HG03442 (cell line): ENCODE results near the gene PCSK4.
A peak's percentile ranks its signal among the peaks of the same experiment; 100 is the strongest.
"Not testable (repeated sequence)": the region's sequence is repeated elsewhere in the genome, so short reads cannot be mapped to it uniquely, and the experiment has no call there.

Experiments used
- ATAC-seq: cut with Tn5 transposase; IDR thresholded peaks from one replicate; pipeline ENCODE4 v1.9.1; 2021; ENCODE audit warnings: mild to moderate bottlenecking, moderate library complexity; ENCODE audit not compliant: unreplicated experiment

PCSK4 gene

DNA sequence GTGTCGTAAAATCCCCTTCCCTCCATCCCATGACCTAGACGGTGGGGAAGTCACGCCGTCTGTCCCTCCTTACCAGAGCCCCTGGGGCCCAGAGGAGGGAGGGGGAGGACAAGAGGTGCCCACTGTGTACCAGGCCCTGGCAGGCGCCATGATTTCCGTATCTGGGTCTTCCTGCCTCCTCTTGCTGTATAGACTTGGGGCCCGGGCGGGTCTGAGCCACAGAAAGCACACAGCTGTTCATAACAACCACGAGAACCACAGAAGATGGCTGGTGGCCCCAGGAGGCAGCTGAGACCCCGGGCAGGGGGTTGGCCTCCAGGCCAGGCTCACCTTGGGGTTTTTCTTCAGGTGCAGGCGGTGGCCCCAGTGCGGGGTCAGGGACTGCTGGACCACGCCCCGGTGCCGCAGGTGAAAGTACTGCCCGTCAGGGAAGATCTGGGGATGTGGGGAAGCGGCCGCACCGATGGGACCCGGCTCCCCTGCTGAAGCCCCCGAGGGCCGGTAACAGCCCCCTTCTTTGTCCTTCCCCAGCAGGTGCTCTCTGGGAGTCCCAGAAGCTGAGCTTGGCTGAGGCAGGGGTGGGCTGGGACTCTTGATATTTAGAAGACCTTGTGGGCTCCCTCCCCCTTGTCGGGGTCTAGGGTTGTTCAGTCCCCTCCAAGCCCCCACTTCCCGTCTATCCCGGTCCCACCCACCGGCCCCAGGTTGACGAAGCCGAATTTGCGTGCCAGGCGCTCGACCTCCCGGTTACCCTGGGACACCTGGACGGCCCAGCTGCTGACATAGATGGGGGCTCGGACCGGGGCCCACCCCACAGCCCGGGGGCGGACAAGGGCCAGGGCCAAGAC, 463 bp downstream of the PCSK4 start:
- no peak for ATAC-seq

GRCh38 chr19:1488282-1488601, 1.9 kb downstream of the PCSK4 start:
- ATAC-seq: no peak

DNA sequence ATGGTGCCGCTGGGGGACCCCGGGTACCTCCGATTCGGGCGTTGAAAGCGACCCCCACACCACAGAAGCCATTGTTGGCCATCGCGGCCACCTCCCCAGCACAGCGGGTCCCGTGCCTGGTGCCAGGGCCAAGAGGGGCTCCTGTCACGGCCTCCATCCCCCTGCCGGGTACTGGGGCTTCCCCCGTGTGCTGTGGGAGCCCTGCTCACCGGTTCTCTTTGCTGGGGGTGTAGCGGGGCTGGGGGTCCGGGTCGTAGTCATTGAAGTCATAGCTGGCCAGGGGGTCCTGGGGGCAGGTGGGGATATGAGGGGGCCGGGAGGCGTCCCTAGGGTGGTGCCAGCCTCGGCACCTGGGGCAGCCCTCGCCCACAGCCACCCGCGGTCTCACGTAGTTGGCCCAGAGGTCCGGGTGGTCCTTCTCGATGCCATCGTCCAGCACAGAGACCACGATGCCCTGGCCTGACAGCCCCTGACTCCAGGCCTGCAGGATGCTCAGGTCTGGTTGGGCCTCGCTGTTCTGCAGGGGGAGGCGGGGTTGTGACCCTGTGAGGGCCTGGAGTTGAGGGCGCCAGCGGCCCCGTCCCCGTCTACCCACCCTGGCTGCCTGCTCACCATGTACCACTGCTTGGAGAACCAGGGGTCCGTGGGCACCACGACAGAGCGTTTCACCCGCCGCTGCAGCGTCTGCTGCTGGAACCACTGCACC, 2.4 kb downstream of the PCSK4 start:
- no peak for ATAC-seq

DNA sequence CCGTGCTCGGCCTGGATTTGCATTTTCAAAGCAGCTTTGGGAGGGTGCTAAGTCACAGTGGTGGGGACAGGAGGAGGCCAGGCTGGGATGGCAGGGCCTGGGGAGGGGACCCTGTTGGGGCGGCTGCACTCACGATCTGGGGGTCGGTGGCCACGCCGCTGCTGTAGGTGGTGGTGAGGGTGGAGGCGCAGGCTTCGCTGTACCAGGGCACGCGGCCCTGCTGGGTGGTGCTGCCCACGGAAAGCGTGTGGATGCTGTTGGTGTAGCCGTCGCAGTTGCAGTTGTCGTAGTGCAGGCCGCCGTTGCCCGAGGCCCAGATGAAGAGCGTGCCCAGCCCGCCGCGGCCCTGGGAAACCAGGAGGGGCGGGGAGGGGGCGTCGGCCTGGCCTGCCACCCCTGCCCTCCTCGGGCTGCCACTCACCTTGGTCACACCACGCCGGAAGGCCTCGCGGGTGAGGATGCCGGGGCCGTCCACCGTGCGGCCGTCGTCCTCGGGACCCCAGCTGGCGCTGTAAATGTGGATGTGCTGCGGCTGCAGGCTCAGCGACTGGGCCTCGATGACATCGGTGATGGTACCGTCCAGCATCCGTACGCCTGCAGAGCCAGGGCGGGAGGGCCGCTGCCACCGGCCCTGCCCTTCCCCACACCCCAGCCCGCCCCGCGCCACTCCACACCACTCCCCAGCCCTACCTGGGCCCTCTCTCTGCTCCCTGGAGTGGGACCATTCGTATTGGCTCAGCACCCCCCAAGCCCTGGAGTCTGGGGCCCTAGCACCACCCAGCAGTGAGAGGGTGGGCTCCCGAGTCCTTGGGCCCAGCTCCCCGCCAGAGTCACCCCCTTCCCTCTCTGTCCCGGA, 3.2 kb downstream of the PCSK4 start:
- no peak for ATAC-seq

GRCh38 chr19:1483979-1484428, 6.1 kb downstream of the PCSK4 start:
- no peak for ATAC-seq

DNA sequence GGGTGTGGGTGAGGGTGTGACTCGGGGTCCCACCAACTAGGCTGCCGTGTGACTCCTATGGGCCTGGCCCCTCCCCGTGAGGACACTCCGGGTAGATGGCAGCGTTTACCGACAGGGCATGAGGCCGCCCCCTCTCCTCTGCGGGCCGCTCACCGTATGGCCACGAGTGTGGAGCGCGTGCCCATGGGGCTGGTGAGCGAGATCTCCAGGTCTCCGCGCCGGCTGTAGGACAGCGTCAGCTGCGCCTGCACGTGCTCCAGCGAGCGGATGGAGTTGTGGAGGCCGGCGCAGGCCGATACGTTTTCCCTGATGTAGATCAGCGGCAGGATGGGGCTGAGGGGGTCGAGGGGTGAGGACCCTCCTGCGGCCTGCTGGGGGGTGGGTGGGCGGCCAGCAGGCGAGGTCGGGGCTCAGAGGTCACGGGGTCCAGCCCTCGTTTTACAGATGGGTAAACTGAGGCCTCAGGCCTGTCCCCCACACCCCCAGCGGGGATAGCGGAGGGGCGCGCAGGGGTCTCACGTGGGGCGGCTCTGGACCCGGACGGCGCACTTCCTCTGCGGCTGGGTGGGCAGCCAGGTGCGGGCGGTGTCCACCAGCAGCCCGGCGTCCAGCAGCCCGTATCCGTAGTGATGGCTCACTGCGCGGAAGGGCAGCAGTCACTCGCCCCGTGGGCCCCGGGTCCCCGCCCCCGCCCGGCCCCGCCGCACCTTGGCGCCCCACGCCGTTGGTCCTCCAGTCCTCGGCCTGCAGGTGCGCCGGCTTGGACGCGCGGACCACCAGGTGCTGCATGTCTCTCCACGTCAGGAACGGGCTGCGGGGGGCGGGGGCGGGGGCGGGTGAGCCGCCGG, 6.8 kb downstream of the PCSK4 start:
- no peak for ATAC-seq

- no peak for ATAC-seq
Measured at GRCh38 chr19:1482361-1483130, 7.6 kb downstream of the PCSK4 start.

DNA sequence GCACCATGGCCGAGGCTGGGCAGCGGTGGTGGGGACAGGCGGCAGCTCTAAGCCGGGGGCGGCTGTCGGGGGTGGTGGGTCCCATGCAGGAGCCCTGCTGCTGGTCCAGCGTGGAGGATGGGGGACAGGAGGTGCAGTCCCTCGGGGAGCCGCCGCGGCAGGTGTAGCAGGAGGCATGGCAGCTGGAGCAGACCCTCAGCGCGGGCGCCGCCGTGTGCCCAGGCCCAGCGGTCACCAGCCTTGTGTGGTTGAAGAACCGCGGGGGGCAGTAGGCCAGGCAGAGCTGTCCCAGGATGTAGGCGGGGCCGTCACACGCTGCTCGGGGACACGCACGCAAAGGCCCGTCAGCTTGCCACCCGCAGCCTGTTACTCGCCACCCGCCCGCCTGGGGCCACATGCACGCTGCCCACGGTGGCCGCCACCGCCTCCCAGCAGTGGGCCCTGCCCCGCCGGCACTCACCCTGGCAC, 8.2 kb downstream of the PCSK4 start:
- no peak for ATAC-seq

- ATAC-seq: no peak
Measured at GRCh38 chr19:1481224-1481892, 8.8 kb downstream of the PCSK4 start.

GRCh38 chr19:1478934-1479707, 11.0 kb downstream of the PCSK4 start, which contains the start of gene C19orf25:
Gene C19orf25 (minus strand): TSS chr19:1479215. CDS start chr19:1478903, 312 bp downstream.
- ATAC-seq: peak; percentile 81

DNA sequence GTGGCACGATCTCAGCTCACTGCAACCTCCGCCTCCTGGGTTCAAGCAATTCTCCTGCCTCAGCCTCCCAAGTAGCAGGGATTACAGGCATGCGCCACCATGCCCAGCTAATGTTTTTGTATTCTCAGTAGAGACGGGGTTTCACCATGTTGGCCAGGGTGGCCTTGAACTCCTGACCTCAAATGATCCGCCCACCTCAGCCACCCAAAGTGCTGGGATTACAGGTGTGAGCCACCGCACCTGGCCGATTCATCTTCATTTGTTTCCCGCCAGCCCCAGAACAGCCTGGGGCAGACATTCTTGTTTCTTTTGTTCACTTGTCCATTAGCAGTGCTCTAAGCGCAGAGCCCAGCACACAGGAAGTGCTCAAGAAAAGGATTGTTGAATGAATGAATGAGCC, 13.1 kb downstream of the PCSK4 start:
- not testable (repeated sequence) for ATAC-seq

GRCh38 chr19:1475751-1476437, 14.3 kb downstream of the PCSK4 start:
- ATAC-seq: no peak

DNA sequence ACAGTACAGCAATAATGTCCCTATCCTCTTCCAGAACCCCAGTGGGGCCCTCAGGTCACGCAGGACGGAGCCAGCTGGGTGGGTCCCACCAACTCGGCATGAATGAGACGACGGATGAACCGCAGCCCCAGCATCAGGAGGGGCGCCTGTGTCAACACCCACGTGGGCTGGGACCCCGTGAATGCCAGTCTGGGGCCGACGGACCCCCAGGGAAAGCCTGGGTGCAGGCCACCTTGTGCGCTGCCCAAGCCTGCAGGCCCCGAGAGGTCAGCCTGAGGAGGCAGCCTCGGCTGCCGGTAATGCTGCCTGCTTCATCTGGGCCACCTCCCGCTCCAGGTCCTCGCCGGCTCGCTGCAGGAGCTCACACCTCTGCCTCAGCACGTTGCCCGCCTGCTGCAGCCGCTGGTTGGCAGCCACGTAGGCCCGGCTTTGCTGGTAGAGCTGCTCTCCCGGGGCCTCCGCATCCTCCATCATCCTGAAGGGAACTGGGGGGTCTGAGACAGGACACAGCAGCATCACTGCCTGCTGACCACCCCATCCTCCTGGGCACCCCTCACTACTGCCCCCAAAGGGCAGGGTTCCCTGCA, 15.3 kb downstream of the PCSK4 start:
- ATAC-seq: no peak

- no peak for ATAC-seq
Measured at GRCh38 chr19:1474011-1474764, 16.0 kb downstream of the PCSK4 start.

DNA sequence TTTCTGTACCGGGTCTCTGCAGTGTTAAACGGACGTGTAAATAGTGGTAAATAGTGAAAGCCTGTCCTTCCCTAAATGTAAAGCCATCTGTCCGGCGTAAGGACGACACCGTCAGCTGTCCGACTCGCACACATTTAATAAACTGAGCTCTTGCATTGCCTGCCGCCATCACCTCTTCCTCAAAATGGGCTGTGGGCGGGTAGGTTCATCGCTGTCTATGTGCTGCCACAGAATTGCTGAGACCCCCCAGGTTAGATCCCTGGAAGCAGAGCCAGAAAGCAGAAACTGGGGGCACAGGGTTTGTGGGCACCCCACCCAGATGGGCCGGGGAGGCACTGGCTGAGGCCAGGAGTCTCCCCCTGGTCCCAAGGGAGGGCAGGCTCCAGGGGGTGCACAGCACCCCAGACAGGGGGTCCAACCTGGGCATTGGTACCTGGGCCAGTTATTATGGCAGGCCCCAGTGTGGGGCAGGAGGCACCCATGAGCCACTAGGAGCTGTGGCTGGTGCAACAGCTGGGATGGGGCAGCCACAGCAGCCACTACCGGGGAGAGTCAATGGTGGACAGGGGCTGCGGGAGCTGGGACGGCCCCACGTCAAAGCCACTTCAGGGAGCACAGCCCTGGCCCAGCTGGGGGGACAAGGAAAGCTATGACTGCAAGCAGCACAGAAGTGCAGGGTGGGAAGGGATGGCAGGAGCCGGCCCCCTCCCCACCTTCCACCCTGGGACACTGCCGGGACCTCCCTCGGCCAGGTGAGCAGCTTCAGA, 16.9 kb downstream of the PCSK4 start:
- ATAC-seq: no peak
